GM13976 (cell line): ENCODE measurements around the gene CD300LB.

Experiments used
- DNase-seq: peaks from one replicate; pipeline ENCODE4 v3.0.0; 2012; ENCODE audit warnings: low spot score
- CTCF ChIP-seq: IDR thresholded peaks from 2 replicates; pipeline ENCODE4 v1.5.1; 2012; ENCODE audit warnings: borderline replicate concordance, mild to moderate bottlenecking; ENCODE audit not compliant: insufficient read depth; ENCODE audit errors: extremely low read depth, missing control alignments, control extremely low read depth
- in situ Hi-C: fragments of 300-500 bp; cut with MboI; formaldehyde crosslinking; loops from one replicate; pipeline ENCODE4 v1.12.0; 2022; ENCODE audit warnings: low sequenced_read_pairs, mixed read lengths, inconsistent platforms; ENCODE audit not compliant: unreplicated experiment

CD300LB gene

GRCh38 chr17:74475189-74475588, 56.1 kb downstream of the CD300LB start:
- no peak for TF ChIP-seq CTCF
- in situ Hi-C loops = no loop called here
- DNase-seq = no peak

GRCh38 chr17:74474043-74474792, 57.1 kb downstream of the CD300LB start:
- TF ChIP-seq CTCF = no peak
- in situ Hi-C loops = no loop called here
- DNase-seq = no peak

GRCh38 chr17:74473294-74473693, 58.0 kb downstream of the CD300LB start:
- in situ Hi-C loops = no loop called here
- no peak for DNase-seq
- no peak for TF ChIP-seq CTCF

GRCh38 chr17:74472890-74473289, 58.4 kb downstream of the CD300LB start:
- no peak for TF ChIP-seq CTCF
- in situ Hi-C loops = no loop called here
- no peak for DNase-seq

GRCh38 chr17:74471341-74471740, 59.9 kb downstream of the CD300LB start:
- in situ Hi-C loops = no loop called here

More at GRCh38 chr17:74471341-74471740, 59.9 kb downstream of the CD300LB start:
- TF ChIP-seq CTCF = no peak
- no peak for DNase-seq
